22Rv1 (cell line): ENCODE results near the gene LENG8.

Source experiments
- H3K27ac ChIP-seq: fragments of 450-650 bp; 2 replicates; pipeline ENCODE4 v1.5.1; 2017
- ZFX ChIP-seq: fragments of 450-650 bp; IDR thresholded peaks from 2 replicates; pipeline ENCODE4 v1.6.1; 2017; ENCODE audit warnings: antibody characterized with exemption, borderline replicate concordance
- TF ChIP-seq, protein P1 (sequence below): fragments of 450-650 bp; IDR thresholded peaks from 2 replicates; pipeline ENCODE4 v1.5.1; 2017; ENCODE audit warnings: mild to moderate bottlenecking

Gene LENG8

DNA sequence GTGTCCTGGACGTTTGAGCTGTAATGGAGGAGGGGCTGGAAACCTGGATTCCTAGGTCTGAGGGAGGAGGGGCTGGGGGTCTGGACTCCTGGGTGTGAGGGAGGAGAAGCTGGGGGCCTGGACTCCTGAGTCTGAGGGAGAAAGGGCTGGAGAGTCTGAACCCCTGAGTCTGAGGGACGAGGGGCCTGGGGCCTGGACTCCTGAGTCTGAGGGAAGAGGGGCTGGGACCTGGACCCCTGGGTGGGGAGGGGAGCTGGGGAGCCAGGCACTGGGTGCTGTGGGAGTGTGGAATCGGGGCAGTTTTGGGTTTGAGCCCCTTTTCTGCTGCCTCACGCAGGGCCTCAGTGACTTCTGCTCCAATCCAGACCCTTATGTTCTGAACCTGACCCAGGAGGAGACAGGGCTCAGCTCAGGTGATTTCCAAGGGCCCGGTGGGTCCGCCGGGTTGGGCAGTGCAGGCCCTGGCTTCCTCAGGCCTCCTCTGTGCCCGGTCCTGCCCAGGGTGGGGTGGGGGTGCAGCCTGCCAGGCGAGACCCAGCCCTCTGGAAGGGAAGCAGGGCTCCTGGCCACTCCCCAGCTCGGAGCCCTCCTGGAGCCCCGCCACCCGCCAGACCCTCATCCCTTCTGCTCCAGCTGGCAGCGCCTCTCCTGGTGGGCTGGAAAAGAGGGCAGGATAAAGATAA, 19.3 kb upstream of the LENG8 start:
- TF ChIP-seq ZFX = no peak
- TF ChIP-seq, protein P1, sequence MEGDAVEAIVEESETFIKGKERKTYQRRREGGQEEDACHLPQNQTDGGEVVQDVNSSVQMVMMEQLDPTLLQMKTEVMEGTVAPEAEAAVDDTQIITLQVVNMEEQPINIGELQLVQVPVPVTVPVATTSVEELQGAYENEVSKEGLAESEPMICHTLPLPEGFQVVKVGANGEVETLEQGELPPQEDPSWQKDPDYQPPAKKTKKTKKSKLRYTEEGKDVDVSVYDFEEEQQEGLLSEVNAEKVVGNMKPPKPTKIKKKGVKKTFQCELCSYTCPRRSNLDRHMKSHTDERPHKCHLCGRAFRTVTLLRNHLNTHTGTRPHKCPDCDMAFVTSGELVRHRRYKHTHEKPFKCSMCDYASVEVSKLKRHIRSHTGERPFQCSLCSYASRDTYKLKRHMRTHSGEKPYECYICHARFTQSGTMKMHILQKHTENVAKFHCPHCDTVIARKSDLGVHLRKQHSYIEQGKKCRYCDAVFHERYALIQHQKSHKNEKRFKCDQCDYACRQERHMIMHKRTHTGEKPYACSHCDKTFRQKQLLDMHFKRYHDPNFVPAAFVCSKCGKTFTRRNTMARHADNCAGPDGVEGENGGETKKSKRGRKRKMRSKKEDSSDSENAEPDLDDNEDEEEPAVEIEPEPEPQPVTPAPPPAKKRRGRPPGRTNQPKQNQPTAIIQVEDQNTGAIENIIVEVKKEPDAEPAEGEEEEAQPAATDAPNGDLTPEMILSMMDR = no peak
- H3K27ac ChIP-seq = no peak overlapping the region

DNA sequence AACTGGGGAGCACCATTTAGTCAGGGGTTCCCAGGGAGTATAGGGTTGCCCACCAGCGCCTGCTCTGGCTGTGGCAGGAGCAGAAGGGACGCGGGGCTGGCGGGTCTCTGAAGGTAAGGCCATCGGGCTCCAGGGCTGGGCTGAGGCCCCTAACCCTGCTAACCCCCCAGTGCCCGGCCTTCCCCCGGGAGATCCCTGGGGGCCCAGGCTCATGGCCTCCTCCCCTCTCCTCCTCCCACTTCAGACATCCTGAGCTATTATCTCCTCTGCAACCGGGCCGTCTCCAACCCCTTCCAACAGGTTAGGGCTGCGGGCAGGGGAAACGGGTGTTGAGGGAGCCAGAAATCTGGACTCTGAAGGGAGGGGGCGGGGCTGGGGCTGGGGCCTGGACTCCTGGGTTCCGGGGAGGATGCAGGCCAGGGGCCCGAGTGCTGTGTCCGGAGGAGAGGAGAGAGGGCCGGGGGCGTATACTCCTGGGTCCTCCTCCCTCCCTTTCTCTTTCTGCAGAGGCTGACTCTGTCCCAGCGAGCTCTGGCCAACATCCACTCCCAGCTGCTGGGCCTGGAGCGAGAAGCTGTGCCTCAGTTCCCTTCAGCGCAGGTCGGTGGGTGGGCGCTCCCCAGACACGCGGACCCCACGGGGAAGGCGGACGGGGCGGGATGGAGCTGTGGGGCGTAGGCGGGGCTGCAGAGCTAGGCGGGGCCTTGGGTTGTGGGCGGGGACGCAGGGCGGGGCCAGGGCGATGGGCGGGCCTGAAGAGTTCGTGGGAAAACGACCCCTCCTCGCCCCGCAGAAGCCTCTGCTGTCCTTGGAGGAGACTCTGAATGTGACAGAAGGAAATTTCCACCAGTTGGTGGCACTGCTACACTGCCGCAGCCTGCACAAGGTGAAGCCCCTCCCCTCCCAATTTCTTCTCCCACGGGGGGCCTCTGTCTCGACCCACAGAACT, 18.4 kb upstream of the LENG8 start:
- H3K27ac ChIP-seq = peak overlapping the region; percentile 82

DNA sequence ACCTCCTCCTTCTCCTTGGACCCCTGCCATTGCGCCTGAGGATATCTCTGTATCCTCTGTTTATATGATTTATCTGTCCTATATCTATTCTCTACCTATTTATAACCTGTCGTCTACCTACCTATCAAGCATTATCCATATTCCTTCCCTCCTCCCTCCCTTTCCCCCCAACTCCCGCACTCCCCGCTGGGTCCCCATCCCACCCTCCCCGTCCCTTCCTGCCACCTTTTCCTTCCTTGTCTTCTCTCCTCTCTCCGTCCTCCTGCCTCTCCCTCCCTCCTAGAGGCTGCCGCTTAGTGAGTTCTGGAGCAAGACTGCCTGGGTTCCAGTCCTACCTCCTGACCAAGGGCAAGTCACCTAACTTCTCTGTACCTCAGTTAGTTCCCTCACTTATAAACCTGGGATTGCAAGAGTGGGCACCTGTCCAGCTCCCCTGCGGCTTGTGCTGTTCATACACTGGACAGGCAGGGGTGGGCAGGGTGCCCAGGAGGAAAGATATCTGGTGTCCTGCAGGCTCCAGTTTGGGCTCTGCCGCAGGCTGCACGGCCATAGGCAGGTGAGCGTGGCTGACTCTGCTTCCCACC, 17.7 kb upstream of the LENG8 start:
- peak overlapping the region; percentile 82 for H3K27ac ChIP-seq
- TF ChIP-seq ZFX = no peak
- TF ChIP-seq, protein P1 = peak; percentile 15

More for the DNA sequence above, 18.4 kb upstream of the LENG8 start:
- TF ChIP-seq, protein P1 = peak; percentile 66
- no peak for TF ChIP-seq ZFX

DNA sequence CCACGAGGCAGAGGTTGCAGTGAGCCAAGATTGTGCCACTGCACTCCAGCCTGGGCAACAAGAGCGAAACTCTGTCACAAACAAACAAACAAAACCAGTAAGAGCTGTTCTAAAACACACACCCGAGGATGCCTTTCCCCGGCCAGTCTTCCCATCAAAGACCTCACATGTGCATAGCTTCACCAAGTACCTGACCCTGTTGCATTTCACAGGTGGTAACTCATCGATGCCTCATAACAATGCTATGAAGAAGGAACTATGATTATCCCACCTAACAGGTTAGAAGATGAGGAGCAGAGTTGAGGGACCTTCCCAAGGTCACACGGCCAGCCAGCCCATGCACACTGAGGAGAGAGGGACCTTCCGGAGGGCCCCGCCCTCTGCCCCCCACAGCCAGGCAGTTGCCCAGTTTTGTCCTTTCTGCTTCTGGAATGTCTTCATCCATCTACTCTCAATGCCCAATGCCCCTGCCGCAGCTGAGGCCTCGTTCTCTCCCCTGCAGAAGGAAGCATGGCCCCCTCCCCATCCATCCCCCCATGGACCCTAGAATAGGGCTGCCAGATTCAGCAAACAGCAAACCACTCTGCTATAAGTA, 16.8 kb upstream of the LENG8 start:
- peak overlapping the region; percentile 82 for H3K27ac ChIP-seq

DNA sequence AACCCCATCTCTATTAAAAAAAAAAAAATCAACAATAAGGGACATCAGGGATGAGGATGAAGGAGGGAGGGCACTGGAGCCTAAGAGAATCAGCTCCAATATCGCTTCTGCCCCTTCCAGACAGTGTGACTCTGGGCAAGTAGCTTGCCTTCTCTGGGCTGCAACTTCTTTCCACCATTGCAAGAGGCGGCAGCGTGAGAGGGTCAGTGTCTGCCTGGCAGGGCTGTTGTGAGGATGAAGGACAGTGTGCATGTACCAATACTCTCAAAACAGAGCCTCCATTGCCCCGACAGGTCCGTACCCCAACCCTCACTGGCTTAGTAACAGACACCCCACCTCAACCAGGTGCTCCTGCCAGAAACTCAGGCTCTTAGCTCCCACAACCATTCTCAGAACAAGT, 15.3 kb upstream of the LENG8 start:
- no peak overlapping the region for H3K27ac ChIP-seq
- TF ChIP-seq, protein P1 = no peak
- TF ChIP-seq ZFX = no peak

More for the DNA sequence above, 16.8 kb upstream of the LENG8 start:
- no peak for TF ChIP-seq ZFX
- TF ChIP-seq, protein P1 = no peak

DNA sequence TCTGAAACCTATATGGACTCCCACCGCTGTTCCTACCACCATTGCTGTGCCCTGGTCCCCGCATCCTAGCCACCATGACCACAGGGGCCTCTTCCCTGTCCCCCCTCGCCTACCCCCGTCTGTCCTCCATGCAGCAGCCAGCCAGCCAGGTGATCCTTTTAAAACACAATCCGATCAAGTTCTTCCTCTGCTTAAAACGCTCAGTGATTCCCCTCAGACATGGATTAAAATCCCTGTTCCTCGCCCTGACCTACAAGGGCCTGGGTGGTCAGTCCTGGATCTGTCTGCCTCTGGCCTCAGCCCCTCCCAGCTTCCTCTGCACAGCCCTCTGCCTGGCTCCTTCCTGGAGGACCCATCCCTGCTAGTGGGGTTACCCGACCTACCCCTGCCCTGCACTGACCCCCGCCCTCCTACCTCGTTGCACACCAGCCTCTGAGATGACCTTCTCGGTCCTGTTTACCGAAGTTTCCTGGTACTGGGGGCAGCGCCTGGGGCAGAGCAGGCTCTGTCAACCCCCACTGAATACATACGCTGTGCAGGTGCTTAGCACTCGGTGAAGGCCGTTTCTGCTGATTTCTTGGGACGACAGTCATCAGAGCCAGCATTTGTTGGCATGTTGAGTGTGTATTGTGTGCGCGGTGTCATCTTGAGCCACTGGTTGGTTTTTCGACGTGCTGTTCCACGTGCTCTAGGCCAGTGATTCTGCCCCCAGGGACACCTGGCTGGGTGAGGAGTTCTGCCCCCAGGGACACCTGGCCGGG, 14.7 kb upstream of the LENG8 start:
- no peak overlapping the region for H3K27ac ChIP-seq
- TF ChIP-seq, protein P1 = no peak
- TF ChIP-seq ZFX = no peak
